Hematopoietic multipotent progenitor cell treated with erythropoietin and hydrocortisone succinate and interleukin-3 and kit ligand, for 6 days (in vitro differentiated cells): ENCODE data around the gene B3GNT4.
"Not testable (repeated sequence)": the region's sequence is repeated elsewhere in the genome, so short reads cannot be mapped to it uniquely, and the experiment has no call there.

ENCODE experiments used
- DNase-seq: peaks from one replicate; pipeline ENCODE4 v3.0.0-alpha.2; 2015

B3GNT4 gene

DNA sequence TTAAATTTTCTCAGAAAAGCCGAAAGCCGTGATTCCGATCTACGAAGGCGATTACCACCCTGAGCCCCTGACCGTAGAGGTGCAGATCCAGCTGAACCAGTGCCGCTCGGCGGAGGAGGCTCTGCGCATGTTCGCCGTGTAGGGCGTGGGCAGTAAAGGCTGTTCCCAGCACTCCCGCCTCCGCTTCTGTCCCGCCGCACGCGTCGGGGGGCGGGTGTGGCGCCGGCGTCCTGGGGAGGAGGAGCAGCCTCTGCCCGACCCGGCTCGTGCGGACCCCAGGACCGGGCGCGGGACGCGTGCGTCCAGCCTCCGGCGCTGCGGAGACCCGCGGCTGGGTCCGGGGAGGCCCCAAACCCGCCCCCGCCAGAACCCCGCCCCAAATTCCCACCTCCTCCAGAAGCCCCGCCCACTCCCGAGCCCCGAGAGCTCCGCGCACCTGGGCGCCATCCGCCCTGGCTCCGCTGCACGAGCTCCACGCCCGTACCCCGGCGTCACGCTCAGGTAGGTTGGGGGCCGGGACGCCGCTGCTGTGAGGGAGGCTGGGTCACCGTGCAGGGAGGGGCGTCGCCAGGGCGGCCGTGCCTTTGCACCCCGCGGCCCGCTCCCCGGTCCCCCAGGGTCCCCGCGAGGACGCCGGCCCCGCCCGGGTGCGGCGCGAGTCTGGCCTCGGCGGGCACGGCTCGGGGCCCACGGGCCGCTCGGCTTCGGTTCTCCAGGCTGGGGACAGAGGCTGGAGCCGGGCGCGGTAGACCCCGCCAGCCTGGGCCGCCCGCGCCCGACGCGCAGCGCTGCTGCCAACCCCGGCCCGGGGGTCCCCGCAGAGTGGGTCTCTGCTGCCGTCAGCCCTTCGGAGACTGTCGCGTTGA lies at the start of gene B3GNT4:
Gene B3GNT4 (plus strand): TSS at position 409 of the 866 bp plus-strand sequence. CDS start 910 bp downstream, outside the sequence.
- DNase-seq, result peak; percentile 73

DNA sequence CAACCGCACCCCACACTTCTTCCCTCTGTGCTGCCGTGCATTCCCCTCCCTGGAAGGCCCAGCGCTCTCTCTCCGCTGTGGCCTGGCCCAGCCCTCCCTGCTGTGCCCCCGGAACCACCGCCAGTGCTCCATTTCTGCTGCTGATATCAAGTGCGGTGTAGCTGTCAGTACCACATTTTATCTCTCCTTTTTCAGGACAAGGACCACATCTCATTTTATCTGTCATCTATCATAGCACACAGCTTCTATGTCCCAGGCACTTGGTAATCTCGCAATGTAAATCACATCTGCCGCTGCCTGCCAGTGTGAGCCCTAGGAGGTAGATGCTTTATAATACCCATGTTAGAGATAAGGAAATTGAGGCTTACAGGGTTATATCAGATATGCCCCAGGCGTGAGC lies 47.8 kb upstream of the B3GNT4 start:
- DNase-seq, result peak; percentile 91

DNA sequence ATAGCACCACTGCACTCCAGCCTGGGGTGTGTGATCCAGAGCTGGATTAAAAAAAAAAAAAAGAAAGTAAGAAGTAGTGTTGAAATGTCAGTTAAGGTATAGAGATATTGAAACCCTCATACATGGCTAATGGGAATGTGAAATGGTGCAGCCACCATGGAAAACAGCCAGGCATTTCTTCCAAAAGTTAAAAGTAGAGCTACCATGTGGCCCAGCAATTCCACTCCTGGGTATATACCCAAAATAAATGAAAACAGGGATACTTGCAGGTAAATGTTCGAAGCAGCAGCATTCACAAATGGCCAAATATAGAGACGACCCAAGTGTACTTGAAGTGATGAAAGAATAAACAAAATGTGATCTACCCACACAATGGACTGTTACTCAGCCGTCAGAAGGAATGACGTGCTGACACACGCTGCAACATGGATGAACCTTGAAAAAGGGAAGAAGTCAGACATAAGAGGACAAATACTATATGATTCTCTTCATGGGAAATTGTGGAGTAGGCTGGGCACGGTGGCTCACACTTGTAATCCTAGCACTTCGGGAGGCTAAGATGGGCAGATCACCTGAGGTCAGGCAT lies 44.7 kb upstream of the B3GNT4 start:
- no peak for DNase-seq

DNA sequence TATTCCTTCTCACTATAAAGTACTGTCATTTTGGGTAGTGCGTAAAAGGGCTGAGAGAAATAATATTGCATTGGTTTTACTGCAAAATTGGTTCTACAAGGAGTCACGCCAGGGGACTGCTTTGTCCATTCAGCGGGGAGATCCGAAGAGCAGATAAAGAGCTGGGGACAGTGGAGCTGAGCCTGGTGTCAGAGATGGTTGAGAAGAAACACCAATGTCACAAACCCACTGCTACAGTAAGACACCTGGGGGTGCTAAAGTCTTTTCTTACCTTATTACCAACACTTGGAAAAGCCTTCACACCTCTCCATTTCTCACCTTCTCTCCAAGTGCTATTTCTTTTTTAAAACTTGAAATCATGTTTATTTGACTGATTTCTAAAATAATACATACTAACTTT lies 43.6 kb upstream of the B3GNT4 start:
- DNase-seq, result no peak

DNA sequence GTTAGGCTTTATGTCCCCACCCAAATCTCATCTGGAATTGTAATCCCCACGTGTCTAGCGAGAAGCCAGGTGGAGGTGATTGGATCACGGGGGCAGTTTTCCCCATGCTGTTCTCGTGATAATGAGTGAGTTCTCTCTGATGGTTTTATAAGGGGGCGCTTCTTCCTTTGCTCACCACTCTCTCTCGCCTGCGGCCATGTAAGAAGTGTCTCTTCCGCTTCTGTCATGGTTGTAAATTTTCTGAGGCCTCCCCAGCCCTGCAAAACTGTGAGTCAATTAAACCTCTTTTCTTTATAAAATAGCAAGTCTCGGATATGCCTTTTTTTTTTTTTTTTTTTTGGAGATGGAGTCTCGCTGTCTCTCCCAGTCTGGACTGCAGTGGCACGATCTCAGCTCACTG lies 42.7 kb upstream of the B3GNT4 start:
- no peak for DNase-seq

DNA sequence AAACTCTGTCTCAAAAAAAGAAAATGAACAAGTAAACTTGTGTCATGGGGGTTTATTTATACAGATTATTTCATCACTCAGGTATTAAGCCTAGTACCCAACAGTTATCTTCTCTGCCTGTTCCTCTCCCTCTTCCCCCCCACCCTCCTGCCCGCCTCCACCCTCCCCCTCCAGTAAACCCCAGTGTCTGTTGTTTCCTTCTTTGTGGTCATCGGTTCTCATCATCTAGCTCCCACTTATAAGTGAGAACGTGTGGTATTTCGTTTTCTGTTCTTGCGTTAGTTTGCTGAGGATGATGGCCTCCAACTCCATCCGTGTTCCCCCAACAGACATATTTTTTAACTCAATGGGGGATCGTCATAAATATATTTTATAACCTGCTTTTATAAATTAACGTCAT lies 41.8 kb upstream of the B3GNT4 start:
- no peak for DNase-seq

DNA sequence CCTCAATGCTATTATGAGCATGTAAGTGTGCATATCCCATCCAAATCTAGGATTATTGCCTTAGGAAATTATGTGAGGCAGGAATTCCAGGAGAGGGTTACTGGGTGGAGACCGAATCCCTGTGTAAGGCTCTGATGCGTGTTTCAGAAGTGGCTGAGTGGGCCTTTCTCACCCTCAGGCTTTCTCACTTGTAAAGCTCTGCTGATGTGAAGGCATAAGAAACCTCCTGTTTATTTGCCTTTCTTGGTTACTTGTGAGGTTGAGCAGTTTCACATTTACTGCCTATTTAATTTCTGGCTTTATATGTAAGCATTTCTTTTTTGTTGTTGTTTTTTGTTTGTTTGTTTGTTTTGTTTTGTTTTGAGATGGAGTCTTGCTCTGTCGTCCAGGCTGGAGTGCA lies 40.5 kb upstream of the B3GNT4 start:
- DNase-seq, result no peak

DNA sequence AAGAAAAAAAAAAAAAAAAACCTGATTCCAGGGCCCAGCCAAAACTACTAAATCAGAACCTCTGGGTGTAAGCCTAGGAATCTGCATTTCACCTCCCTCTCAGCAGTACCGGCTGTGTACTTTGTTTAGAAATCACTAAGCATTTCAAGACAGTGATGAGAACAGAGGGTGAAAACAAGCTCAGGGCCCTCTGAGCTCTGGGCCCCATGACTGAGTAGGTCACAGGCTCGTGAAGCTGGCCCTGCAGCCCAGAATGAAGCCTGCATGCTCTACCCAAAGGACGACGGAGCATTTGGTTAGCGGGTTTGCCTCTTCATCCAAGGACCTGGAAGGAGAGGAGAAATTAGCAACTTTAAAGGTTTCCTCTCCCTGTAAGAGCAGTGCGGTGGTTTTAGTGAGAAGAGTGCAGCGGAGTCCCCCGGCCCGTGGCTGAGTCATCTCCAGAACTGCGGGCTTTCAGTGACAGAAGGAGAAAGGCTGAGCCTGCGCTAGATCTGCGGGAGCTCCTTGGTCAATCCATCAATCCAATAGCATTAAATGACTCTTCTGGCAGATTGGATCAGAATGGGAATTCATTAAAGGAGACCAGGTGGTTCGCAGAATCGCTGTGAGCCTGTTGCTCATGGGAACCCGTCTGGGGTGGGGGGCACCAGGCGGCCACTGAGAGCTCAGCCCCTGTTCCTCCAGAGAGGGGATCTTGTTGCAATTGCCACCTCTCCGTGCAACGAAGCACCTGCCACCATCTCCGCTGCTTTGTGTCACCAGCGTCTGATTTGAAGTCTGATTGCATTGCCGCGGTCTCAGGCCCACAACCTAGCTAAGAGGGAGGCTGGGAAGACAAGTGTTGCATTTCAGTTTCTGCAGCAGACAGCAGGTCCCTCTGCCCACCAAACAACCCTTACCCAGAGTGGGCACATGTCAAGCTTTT lies 36.8 kb upstream of the B3GNT4 start:
- no peak for DNase-seq

DNA sequence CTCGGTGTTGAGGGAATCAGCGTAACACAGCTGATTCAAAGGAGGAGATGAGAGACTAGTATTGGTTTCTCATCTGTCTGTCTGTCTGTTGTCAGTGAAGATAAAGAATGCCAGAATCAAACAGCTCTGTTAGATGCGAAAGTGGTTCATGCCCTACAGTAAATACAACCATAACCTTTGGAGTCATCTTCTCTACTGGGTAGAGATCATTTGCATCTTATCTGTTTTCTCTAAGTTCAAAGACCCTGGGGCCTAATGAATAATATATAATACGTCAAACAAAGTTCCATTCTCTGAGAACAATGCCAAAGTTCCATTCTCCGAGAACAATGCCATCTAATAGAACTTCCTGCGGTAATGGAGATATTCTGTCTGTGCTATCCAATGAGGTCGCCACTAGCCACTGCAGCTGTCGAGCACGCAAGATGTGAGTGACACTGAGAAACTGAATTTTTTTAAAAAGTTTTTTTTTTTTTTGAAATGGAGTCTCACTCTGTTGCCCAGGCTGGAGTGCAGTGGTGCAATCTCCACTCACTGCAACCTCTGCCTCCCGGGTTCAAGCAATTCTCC lies 36.1 kb upstream of the B3GNT4 start:
- DNase-seq, result no peak

DNA sequence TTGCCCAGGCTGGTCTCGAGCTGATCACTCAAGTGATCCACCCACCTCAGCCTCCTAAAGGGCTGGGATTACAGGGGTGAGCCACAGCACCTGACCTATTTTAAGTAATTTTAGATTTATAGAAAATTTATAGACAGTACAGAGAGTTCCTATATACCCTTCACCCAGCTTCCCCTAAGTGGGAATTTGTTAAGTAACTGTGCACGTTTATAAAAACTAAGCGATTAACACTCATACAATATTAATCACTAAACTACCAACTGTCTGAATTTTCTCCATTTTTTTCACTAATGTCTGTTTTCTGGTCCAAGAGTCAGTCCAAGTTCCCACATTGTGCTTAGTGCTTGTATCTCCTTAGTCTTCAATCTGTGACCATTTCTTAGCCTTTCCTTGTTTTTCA lies 35.0 kb upstream of the B3GNT4 start:
- no peak for DNase-seq

DNA sequence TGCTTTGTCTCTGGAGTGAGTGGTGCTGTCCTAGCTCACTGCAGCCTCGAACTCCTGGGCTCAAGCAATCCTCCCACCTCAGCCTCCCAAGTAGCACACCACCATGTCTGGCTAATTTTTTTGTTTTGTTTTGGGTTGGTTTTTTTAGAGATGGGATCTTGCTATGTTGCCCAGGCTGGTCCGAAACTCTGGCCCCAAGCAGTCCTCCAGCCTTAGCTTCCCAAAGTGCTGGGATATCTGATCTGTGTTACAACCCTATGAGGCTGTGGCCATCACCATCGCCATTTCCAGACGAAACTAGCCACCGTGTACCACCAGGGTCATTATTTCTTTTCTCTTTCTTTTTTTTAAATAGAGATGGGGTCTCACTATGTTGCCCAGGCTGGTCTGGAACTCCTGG lies 32.1 kb upstream of the B3GNT4 start:
- DNase-seq, result no peak

DNA sequence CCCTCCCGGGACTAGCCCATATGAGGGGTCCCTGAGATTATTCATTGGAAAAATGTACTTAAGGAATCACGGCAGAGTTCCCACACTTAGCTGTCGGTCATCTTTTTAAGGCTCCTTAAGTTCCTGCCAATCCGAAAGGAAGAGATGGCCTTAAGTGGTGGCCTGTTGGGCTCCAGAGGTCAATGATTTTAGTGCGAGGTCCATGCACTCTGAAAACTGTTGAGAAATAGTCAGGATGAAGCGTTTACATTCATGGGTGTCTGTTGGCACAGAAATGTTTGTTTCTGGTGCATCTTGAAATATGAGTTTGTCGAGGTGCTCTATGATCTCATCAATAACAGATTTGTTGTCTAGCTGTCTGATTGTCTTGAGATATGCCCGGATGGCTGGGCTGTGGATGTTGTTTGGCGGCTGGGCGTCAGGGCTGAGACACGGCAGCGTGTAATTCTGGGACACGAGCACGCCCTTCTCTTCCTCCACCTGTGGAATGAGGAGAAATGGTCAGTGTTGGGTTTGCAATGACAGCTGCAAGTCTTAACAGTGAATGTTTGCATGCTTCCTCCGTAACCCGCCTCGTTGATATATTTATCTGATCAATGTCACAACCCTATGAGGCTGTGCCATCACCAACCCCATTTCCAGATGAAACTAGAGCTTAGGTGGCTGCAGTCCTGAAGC lies 31.1 kb upstream of the B3GNT4 start:
- DNase-seq, result no peak

DNA sequence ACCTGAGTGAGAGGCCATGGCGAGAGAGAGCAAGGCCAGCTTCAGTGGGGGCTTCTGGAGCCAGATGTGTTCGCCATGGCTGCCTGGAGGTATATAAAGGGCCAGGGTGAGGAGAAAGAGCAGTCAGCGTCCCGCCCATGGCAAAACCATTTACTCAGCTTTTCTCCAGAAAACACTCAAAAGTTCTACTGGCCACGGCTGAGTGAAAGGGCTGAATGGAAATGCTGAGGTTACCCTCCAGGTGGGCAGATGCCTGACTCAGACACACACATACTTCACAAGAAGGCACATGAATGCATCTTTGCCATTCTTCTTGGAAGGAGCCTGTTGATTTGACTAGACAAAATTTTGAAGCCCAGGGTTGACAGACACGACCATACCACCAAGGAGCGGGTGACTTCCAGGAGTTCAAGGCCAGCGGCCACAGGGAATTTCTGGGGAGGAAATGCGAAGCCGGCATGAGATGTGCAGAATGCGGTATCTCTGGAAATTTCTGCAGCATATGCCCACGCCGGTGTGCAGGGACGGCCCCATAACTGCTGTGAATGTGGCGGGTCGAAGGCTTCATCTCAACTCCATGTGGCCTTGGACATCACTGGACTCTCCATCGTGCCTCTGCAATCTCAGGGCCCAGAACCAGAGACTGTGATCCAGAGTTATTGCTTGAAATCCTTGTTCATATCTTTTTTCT lies 29.2 kb upstream of the B3GNT4 start, which contains the start of gene IL31:
Gene IL31 (minus strand): TSS at position 67 of the 691 bp plus-strand sequence. CDS start 49 bp downstream, at position 18.
- DNase-seq, result no peak

DNA sequence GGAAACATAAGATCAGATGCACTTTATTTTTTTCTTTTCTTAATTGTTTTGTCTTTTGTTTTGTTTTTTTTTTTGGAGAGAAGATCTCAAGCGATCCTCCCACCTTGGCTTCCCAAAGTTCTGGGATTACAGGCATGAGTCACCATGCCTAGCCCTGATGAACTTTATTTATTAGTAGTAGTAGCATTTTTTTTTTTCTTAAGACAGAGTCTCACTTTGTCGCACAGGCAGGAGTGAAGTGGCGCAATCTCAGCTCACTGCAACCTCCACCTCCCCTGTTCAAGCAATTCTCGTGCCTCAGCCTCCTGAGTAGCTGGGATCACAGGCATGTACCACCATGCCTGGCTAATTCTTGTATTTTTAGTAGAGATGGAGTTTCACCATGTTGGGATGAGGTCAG lies 27.0 kb upstream of the B3GNT4 start:
- not testable (repeated sequence) for DNase-seq

DNA sequence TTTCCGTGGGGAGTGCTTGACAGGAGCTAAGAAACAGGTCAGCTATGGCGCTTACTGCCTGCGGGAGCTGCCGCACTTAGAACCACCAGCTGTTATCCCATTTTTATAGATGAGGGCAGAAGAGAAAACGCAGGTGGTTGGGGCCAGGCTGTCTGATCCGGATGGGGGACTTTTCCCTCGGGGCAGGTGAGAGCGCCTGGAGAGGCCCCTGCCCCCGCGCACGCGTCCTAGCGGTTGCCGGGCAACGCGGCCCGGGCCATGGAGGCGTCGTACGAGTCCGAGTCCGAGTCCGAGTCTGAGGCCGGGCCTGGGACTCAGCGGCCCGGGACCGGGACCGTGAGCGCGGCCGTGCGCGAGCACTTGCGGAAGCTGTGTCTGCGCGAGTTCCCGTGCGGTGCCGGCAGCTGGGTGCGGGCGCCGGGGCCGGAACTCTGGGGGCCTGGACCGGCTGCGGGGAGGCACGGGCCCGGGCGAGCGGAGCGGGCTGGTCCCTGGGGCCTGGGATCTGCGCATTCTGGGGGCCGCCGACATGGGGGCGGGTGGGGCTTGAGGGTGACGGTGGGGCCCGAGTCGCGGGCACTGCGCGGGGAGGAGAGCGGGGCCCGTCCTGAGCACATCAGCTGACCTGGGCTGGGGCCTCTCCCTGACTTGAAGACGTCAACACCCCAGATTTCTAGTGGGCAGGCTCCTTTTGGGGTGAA lies 20.5 kb upstream of the B3GNT4 start, which contains the start of gene LRRC43:
Gene LRRC43 (plus strand): TSS at position 237 of the 701 bp plus-strand sequence. CDS start 22 bp downstream, at position 259.
- DNase-seq, result peak; percentile 25

DNA sequence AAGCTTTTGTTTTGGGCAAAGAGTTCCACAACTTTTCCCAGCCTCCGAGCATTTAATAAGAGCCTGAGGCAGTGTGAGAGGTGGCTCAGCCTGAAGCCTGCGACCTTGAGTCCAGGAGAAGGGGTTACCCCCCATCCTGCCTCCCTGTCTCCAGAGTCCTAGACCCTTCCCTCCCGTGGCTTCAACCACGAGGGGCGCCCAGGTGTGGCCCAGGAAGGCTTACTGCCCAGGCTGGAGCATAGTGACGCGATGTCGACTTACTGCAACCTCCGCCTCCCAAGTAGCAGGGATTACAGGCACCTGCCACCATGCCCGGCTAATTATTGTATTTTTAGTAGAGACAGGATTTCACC lies 19.9 kb upstream of the B3GNT4 start:
- DNase-seq, result no peak

DNA sequence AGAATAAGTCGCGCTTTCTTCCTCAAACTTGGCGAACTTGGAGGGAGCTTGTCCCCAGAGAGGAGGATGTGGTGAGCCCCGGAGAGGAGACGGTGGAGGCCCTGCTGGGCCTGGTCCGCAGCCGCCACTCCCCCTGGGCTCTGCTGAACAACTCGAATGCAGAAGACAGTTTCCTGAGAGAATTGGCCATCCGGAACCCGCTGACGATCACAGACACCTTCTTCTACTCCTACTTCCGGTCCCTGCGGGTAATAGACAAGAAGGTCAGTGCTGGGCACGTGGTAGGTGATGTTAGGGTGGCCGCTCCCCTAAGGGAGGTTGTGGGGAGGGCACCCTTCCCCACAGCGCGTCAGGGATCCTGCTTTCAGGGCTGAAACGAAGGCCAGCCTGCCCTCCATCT lies 19.0 kb upstream of the B3GNT4 start:
- no peak for DNase-seq

DNA sequence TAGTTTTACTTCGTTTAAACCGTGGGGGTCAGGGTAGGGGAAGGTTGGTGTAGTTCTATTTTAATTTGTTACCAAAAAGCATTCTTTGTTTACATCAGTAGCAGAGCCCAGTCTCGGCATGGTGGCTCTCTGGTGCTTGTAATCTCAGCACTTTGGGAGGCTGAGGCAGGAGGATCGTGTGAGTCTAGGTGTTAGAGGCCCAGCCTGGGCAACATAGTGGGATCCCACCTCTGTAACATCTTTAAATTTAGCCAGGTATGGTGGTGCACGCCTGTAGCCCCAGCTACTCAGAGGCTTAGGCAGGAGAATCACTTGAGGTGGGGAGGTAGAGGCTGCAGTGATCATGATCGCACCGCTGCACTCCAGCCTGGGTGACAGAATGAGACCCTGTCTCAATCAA lies 18.4 kb upstream of the B3GNT4 start:
- no peak for DNase-seq

DNA sequence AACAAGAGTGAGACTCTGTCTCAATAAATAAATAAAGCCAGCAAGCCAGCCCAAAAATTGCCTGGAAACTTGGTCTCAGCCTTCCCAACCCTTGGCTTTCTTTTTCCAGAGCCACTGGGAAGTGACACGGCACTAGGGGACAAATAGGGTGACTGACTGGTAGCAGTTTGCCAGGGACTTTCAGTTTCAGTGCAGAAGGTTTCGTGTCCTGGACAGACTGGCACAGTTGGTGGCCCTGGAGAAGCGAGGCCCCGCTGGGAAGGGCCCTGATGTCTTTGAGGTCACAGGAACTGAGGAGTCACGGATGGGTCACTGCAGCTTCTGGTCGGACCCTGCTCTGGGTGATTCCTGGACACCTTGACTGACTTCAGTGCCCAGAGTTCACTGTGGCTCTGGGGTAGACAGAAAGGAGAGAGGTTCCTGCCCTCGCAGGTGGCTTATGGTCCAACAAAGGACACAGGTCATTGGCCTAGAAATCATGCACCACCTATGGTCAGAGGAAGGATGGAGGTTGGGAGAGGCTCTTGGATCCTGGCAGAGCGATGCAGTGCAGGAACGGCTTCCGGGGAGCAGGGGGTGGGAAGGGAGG lies 17.9 kb upstream of the B3GNT4 start:
- DNase-seq, result no peak

DNA sequence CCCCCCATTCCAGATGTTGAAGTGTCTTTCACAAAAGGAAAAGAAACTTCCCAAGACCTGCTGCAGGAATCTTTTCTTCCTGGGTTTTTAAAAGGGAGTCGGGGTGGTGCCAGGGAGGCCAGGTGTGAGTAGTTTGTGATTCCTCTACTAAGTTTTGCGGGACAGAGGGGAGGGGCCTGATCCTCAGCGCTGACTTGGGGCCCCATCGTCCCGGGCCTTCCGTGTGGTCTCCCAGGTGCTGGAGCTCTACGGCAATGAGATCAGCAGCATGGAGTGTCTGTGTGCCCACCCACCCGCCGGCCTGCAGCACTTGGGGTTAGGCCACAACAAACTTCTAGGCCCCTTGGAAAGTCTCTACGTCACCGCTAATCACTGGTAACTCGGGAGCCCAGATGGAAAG lies 16.0 kb upstream of the B3GNT4 start:
- DNase-seq, result no peak
